CD4-positive, alpha-beta T cell treated with Interleukin-2 at 100 ng/mL for 4 hours (primary cell): ENCODE data around the gene GGACT.

Source experiments
- DNase-seq: peaks from one replicate; pipeline ENCODE4 v3.0.0-alpha.2; 2020; ENCODE audit warnings: low spot score

GGACT gene

DNA sequence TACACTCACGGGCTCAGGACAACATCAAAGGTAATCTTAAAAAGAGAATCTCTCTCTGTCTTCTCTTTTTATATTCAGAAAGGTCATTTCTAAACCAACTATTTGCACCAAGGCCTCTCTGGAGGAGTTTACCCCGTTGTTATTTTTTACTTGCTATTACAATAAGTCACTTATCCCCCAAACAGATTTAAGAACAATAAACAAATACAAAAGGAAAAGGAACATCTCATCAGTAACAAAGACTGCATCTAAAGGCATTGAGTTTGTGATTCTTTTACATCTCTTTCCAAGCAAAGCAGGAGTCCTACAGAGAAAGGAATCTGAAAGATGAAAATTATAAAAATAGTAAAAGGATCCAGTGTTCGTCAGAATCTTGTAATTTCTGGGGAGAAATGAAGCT, 75.4 kb downstream of the GGACT start:
- DNase-seq, result no peak

DNA sequence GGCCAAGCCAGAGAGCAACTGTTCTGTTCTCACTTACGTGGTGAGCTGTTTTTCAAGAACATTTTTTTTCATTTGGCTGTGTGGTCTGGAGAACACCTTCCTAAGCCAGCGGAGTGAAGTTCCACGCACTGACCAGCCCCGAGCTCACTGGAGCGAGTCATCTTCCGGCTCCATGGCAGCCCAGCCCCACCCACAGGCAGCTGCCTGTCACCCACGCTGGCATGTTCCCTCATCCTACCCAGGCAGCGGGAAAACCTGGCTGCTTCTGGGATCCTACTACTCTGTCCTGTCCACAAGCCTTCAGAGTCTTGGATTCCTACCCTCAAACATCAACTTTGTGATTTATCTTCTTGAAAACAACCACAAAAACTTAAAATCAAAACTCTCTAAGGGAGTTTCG, 76.2 kb downstream of the GGACT start:
- no peak for DNase-seq

DNA sequence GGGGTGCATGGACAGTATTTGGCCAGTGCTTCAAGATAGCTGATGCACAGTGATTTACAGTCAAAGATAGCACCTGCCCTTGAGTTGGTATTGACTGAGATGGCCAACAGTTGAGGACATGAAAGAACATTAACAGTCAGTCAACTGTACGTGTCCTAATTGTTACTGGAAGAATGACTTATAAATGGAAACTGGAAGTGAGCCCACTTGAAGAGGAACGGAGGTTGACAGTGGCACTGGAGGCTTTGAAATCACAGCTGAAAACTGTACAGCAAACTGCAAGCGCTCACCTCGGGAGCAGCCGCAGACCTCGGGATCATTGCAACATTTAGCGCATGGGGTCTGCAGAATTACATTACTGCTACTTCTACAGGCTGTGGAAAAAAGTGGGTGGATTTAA, 77.1 kb downstream of the GGACT start:
- no peak for DNase-seq

DNA sequence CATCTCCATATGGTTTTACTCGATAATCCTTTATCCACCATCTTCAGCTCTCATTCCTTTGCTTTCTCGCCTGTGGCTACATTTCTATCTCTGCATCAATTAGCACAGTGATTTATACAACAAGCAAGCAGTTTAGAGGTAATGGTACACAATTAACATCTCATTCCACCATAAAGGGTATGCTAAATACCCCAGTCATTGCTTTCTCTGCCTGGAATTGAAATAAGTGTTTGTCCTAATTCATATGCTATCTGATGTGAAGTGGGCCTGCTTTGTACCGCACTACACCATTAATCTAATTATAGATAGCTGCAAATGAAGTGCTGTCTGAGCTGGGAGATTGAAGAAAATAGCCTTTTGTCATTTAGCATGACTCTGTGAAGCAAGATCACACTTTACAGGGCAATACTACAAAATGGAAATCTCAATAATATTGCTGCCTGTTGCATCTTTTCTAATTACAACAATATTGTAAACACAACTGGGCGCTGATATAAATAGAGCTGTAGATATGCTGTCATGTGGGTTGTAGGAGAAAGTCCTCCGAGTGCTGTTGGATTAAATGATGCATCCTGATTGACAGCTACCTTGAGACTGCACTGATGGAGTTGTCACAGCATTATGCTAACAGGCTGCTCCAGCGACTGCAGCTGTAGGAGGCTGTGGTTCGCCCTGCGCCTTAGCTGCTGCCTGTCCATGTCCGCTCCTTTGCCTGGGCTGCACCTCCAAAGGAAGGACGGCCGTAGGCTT, 78.2 kb downstream of the GGACT start:
- DNase-seq, result no peak

DNA sequence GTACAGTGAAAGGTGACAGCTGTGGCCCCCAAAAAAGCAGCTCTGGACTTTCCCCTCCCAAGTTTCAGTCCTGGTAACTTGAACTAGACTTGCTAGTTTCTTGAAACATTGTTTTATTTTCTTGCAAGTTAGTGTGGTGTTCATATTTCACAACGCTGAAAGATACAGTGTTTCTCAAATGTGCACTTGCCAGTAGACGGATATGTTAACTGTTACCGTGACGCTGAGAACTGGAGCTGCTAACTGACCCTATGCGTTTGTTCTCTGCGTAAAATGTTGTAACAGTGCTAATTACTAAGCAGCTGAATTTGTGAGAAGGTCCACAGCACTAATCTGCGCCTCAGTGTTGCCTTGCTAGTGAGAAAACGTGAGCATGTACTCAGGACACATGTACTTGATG, 79.6 kb downstream of the GGACT start:
- DNase-seq, result no peak

DNA sequence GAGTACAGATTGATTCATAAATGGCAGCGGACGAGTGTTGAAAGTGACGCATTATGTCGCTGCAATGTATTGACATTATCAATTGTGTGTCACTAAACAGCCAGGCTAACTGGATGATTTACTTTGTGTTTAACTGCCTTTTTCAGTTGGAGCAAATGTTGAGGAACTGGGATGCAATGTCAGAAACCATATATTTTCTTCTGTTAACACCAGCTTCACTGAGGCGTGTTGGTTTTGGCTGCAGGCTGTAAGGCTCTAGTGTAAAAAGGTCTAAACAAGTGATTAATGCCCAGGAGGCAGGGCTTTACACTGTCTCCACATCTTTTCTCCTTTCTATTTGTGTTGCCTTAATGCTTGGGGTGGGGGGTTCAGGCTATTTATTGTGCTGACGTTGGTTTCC, 80.1 kb downstream of the GGACT start:
- no peak for DNase-seq

DNA sequence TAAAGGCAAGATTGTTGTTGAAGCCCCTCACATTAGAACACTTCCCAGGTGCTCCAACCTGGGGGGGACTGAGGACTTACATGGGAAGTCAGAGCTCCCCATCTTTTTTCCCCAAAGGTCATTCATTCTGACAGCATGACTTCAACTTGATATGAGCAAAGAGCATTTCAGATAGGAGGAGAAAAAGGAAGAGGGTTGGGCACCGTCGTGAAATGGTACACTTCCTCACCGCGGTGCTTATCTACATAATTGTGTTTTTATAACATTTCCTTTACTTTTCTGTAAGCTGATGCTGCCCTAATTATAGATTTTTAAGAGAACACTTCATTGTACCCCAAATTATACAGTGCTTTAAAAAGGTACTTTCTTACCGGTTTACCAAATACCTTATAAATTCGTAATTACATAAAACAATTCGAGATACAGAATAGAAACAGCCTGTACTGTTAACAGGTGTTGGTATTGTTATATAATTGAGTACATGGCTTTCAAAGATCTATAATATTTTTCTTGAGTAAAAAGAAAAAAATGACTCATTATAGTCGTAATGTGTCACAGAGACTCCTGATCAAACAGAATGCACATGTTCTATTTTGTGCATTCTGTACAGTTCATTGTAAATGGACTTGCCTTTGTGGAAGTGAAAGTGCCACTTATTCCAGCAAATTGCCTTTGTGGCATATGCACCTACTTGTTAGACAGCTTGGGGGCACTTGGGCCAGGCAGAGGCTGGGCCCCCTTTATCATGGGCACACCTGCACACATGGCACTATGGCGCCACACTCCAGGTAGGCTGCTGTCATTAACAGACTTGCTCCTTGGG, 81.8 kb downstream of the GGACT start:
- peak; percentile 16 for DNase-seq

DNA sequence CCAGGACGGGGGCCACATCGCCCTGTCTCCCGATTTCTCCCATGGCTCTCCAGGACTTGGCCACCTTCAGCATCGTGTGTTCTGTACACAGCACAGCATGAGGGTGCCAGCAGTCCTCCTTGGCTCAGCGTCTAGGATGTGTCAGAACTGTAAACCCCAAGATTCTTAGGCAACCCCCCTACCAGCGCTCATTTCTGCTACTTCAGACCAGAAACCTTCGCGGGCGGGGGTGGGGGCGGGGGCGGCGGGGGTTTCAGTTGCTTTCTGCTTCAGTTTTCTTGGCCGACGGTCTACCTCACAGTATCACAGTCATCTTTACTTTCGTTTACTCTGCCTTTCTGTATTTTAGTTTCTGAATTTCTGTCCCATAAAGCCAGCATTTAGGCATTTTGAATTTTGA, 82.4 kb downstream of the GGACT start:
- no peak for DNase-seq

DNA sequence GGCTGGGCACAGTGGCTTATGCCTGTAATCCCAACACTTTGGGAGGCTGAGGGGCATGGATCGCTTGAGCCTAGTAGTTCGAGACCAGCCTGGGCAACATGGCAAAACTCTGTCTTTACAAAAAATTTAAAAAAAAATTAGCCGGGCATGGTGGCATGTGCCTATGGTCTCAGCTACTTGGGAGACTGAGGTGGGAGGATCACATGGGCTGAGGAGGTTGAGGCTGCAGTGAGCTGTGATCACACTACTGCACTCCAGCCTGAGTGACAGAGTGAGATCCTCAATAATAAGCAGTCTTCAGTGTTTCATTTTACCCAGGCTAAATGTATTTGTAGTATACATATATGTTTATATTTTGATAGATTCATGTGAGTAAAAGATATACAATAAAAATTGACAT, 85.0 kb downstream of the GGACT start:
- no peak for DNase-seq

DNA sequence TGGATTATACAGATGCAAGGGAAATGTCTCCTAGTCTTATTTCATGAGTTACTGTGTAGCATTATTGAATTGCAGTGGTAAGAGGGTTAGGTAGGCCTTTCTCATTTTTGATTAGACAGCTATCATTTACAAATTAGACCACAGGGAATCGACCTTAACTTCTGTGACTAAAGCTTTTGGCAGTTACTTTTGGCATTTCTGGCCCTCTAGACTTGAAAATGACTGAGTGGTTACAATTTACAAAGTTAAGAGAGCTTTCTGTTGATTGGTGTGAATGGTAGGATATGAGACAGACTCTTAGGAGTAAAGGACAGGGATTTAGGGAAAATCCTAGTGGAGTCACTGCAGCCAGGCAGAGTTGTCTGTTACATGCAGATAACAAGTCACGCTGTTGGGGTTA, 86.1 kb downstream of the GGACT start:
- DNase-seq, result no peak

DNA sequence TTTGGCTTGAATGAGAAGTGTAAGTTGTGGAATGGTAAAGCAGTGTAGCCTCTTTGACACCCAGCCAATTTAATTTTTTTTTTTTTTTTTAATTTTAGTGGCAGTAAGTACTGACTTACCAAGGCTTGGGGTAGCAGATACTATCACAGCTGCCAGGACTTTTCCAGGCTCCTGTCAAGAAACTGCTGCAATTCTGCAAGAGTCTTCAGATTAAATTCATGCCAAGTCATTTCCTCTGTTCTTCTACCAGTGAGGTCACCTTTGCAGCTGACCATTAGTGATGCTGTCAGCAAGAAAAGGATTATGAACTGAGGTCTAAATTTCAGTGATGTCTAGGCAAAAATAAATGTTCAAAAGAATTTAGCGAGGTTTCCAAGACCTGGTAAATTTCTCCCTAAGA, 91.2 kb downstream of the GGACT start:
- DNase-seq, result no peak

DNA sequence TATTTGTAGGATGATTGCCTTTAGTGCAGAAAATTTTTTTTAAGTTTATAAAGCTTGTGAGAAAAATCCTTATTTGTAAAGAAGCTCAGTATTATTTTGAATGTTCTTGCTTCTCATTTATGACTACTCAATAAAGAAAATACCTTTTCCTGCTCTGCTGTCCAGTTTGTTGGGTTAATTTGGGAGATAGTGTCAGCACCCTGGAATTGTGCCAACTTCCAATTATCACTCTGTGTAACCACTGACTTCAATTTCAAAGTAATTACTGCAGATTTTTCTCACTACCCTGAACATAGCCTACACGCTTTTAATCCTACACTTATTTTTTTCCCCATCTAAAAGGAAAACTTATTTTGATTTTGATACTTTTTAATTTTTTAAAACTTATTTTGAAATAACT, 93.1 kb downstream of the GGACT start:
- DNase-seq, result no peak

DNA sequence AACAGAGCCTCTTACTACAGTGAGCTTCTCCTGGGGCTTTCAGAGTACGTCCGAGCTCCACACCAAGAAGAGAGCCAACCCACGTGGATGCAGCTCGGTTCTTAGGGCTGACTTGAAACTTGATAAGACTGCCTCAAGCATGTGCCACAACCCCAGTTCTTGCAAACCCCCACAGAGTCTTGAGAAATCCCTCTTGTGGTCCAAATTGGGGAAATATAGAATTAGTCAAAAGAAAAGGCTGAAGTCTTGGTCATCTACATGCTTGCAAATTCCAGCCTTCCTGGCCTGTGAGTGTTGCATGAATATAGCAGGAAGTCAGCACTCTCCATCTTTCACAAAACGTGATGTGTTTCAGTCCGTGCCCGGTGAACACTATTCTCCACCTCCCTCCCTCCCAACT, 95.2 kb downstream of the GGACT start:
- no peak for DNase-seq

DNA sequence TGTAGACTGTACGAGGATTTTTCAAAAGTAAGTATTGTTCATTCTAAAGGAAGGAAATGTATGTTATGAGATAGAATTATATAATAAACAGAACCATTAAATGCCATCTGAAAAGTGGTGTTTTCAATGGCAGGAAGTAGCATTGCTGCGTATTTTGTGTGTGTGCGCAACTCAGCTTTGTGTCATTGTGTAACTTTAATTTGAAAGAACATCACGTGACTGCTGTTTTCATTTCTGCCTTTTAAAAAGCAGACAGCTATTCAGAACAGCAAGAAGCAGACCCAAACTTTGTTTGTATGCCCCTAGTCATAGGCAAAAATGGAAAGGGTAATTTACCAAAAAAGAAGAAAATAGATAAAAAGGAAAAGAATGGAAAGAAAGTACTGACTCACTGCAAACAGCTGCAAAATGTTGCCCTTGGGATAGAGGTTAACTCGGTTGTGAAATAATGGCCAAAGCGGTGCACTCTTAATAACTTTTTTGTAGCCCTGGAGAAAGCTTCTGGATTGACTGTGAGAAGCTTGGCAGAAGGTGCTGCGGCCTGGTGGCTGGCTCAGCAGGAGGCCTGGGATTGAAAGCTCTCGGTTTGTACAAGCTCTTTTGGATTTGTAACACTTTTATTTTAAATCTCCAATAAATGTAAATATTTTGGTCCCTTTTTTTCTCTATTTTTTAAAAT, 97.3 kb downstream of the GGACT start:
- no peak for DNase-seq

DNA sequence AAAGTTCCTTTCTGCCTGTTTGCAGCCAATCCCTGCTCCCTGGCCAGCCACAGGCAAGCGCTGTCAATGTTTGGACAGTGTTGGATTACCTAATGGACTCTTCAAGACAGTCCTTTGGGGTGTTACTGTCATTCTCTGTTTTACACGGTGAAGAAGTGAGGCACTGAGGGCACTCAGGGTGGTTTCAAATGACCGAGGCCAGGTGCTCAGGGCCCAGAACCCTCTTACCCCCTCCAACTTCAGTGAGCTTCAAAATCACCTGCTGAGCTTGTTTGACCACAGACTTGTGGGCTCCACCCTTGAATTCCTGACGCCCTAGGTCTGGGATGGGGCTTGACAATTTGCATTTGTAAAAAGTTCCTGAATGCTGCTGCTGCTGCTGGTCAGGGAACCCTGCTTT, 97.9 kb downstream of the GGACT start:
- DNase-seq, result no peak

DNA sequence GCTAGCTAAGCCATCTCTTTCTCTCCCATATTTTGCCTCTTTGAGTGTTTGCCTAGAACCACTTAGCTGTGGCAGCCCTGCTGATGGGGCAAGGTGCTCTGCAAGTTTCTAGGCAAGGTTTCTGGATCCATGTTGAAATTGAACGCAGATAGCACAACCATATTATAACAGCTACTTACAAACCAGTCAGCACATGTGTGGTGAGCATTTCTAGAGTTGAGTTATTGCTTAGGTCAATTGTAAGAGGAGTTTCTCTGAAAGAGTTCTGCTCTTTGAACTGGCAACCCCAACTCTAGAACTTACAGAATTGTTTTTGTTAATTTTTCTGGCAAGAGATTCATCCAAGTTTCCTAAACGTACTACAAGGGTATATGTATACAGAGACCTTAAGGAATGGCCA, 103.3 kb downstream of the GGACT start:
- no peak for DNase-seq

DNA sequence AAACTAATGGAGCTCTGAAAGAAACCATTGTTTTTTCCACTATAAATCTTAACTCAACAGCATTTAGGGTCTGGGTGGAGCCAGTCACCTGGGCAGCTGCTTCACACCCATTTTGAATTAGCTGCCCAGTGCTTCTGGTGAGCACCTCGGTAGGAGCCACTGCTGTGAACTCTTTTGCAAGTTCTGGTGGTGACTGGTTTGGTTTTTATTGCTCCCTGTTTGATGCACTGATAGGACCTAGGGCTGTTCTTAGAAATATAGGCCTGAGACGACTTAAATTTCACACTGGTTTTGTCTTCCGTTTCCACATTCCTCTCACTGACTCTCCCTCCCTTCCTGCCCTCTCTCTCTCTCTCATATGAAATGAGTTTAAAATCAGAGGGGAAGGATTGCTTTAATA, 103.9 kb downstream of the GGACT start:
- no peak for DNase-seq

DNA sequence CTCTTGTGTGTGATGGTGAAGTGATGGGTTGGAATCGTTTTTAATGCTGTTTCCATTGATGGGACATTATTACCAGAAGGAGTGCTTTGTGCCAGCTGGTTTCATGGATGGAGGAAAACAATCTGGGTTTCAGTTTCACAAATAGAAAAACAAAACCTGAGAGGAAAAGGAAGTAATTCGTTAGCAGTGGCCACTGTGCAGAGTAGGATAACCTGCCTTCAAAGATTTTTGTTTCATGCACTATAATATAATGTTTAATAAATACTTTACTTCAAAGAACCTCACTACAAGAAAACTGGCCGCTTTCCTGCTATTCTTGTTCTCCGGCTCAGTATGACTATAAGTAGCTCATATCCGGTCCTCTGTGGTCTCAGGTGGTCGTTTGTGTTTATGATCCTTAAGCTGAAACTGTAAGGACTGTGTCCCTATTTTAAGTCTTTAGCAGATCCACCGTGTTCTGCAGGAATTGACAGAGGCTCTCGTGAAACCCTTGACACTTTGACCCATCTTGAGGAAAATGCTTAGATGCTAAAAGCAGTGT, 104.7 kb downstream of the GGACT start:
- DNase-seq, result no peak

DNA sequence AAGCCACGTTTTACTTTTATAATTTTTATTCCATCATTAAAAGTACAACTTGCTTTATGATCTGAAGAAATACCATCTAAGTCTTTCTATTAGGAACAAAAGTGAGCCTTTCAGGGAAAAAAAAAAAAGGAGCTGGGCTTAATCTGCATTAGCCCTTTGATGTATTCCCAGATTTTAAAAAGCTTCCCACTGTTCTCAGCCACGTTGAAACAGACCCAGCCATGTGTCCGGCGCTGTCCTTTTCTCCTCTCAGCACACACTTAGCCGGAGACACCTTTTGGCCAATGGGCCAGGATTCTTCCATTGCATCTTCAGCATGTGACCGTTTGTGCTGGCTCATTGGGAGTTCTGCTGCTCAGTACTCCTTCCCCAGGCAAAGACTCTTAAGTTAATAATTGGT, 105.5 kb downstream of the GGACT start:
- DNase-seq, result no peak

DNA sequence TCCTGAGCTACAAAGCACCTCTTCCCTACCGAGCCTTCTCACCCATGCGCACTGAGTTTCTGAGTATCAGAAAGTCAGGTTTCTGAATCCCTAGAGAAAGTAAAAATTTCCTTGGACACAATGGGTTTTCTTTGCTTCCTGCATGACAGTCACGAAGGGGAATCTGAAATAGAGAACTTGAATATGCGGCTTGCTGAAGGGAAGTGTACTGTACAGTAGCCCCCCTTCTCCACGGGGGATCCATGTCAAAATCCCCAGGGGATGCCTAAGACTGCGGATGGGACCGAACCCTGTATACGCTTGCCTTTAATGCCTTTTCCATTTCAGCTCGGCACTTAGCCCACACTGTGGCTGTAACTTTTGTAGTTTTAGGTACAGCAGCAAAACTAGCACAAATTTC, 107.9 kb downstream of the GGACT start:
- DNase-seq, result no peak
